T-helper 9 cell (primary cell): ENCODE data around the gene NPM1.

Experiments used
- DNase-seq: peaks from one replicate; pipeline ENCODE4 v3.0.0-alpha.2; 2020

Gene NPM1

GRCh38 chr5:171431251-171431777 lies 43.7 kb downstream of the NPM1 start:
- no peak for DNase-seq

- no peak for DNase-seq
These were observed 44.4 kb downstream of the NPM1 start for GRCh38 chr5:171432076-171432475.

GRCh38 chr5:171432583-171433351 lies 45.1 kb downstream of the NPM1 start:
- DNase-seq: no peak

GRCh38 chr5:171433352-171433698 lies 45.7 kb downstream of the NPM1 start:
- DNase-seq: no peak

- DNase-seq: no peak
These were observed 46.5 kb downstream of the NPM1 start for GRCh38 chr5:171433982-171434676.

- no peak for DNase-seq
These were observed 47.2 kb downstream of the NPM1 start for GRCh38 chr5:171434874-171435273.

GRCh38 chr5:171435908-171436307 lies 48.3 kb downstream of the NPM1 start:
- no peak for DNase-seq

- no peak for DNase-seq
These were observed 49.2 kb downstream of the NPM1 start for GRCh38 chr5:171436804-171437285.

- DNase-seq: no peak
These were observed 49.7 kb downstream of the NPM1 start for GRCh38 chr5:171437286-171437821.

GRCh38 chr5:171438738-171439137 lies 51.1 kb downstream of the NPM1 start:
- no peak for DNase-seq

- no peak for DNase-seq
These were observed 53.7 kb downstream of the NPM1 start for GRCh38 chr5:171441246-171441791.

GRCh38 chr5:171442287-171443042 lies 54.8 kb downstream of the NPM1 start:
- no peak for DNase-seq

GRCh38 chr5:171444582-171444981 lies 56.9 kb downstream of the NPM1 start:
- no peak for DNase-seq

GRCh38 chr5:171445644-171446516 lies 58.2 kb downstream of the NPM1 start:
- no peak for DNase-seq

GRCh38 chr5:171447226-171447625 lies 59.6 kb downstream of the NPM1 start:
- no peak for DNase-seq

- no peak for DNase-seq
These were observed 61.8 kb downstream of the NPM1 start for GRCh38 chr5:171449426-171449825.

GRCh38 chr5:171450423-171451331 lies 63.0 kb downstream of the NPM1 start:
- DNase-seq: no peak

- DNase-seq: no peak
These were observed 63.8 kb downstream of the NPM1 start for GRCh38 chr5:171451421-171451820.

GRCh38 chr5:171453056-171453725 lies 65.5 kb downstream of the NPM1 start:
- no peak for DNase-seq

GRCh38 chr5:171453988-171454387 lies 66.3 kb downstream of the NPM1 start:
- DNase-seq: no peak
